ENCODE measurements around the gene ANGPTL2.

DNA sequence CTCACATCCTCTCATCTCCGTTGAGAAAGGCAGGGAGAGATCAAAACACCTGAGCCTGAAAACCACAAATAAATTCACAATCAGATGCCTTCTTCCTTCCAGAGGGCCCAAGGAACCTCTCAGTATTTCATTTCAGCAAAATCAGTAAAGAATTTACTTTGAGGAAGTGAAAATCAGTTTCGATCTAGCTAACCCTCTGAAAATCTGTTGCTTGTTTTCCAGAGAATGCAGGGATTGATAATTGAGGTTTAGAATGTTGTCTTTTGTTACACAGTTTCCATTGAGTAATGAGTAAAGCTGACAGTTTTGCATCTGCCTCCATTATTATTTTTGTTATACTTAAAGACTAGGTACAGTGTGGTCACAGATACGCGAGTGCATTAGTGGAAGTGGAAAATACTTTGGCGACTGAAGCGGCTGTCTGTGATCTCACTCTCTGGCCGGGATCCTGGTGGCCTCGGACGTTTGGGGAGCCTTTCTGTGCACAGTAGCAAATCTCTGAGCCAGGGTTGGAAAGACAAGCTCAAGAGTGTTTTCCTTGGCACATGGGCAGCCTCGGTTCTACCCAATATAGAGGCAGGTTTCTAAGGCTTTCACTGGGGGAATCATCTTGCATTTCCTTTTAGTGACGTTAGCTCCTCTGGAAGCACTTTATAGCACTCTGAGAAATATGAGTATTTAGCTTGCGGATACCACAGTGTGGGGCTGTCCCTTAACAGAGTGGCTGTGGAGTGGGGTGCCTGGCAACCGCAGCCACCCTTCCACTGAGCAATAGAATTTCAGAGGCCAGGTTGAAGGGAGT, 32.2 kb upstream of the ANGPTL2 start:
- TF ChIP-seq, protein P1, sequence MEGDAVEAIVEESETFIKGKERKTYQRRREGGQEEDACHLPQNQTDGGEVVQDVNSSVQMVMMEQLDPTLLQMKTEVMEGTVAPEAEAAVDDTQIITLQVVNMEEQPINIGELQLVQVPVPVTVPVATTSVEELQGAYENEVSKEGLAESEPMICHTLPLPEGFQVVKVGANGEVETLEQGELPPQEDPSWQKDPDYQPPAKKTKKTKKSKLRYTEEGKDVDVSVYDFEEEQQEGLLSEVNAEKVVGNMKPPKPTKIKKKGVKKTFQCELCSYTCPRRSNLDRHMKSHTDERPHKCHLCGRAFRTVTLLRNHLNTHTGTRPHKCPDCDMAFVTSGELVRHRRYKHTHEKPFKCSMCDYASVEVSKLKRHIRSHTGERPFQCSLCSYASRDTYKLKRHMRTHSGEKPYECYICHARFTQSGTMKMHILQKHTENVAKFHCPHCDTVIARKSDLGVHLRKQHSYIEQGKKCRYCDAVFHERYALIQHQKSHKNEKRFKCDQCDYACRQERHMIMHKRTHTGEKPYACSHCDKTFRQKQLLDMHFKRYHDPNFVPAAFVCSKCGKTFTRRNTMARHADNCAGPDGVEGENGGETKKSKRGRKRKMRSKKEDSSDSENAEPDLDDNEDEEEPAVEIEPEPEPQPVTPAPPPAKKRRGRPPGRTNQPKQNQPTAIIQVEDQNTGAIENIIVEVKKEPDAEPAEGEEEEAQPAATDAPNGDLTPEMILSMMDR (IDR thresholded peaks at IDR 0.05): no peak
- TF ChIP-seq POLR2AphosphoS5 (IDR thresholded peaks at IDR 0.05; ENCODE audit: low read depth, low read length) (no peak), TCF7L2 (IDR thresholded peaks at IDR 0.05; ENCODE audit: low read depth, low read length) (no peak)

All from Panc1 (cell line).